HG02885 (cell line): Measurements from ENCODE around the gene CSGALNACT2.
"Not testable (repeated sequence)": the region's sequence is repeated elsewhere in the genome, so short reads cannot be mapped to it uniquely, and the experiment has no call there.

Source experiments
- ATAC-seq: cut with Tn5 transposase; IDR thresholded peaks from one replicate; pipeline ENCODE4 v1.9.1; 2021; ENCODE audit warnings: mild to moderate bottlenecking; ENCODE audit not compliant: unreplicated experiment, poor library complexity

The CSGALNACT2 gene

GRCh38 chr10:43173120-43173519, 34.9 kb downstream of the CSGALNACT2 start:
- no peak for ATAC-seq

- no peak for ATAC-seq
Measured at GRCh38 chr10:43174969-43175368, 36.7 kb downstream of the CSGALNACT2 start.

DNA sequence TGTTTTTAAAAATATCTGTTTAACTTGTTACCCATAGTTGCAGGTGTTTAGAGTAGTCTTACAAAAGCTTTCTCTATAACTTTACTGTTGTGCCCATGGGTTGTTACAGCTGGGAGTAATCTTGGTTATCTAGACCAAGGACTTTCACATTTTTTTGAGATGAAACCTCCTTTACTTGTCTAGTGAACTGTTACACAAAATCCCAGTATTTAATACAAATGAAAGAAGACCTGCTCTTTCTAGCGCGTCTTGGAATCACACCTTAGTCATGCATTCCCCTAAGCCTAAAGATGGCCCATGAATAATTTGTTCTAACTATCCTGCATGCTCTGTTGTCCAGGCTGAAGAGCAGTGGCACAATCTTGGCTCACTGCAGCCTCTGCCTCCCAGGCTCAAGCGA, 38.0 kb downstream of the CSGALNACT2 start:
- ATAC-seq = no peak

DNA sequence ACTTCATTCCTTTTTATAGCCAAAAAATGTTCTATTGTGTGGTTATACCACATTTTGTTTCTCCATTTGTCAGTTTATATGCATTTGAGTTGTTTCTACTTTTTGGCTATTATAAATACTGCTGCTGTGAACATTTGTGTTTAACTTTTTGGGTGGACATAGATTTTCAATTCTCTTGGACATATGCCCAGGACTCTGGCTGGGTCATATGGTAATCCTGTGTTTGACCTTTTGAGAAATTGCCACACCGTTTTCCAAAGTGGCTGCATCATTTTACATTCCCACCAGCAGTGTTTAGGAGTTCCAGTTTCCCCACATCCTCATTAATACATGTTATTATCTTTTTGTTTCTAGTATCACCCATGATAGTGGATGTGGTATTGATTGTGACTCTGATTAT, 39.4 kb downstream of the CSGALNACT2 start:
- ATAC-seq = no peak

DNA sequence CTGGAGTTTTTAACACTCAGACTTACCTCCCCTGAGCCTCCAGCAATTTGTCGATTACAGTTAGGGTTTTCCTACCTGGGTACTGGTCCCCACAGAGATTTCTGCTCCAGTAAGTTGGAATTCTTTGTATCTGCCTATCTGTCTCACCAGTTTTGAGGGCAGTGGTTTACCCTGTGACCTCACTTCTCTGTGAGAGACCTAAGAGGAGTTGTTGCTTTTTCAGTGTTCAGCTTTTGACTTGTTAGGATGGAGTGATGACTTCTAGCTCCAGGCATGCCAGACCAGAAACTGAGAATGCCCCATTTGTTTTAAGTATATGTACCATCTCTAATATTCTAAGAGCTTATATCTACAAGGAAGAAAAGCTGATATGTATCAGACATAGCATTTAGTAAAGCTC, 42.9 kb downstream of the CSGALNACT2 start:
- no peak for ATAC-seq

GRCh38 chr10:43183764-43184163, 45.5 kb downstream of the CSGALNACT2 start:
- ATAC-seq = not testable (repeated sequence)

DNA sequence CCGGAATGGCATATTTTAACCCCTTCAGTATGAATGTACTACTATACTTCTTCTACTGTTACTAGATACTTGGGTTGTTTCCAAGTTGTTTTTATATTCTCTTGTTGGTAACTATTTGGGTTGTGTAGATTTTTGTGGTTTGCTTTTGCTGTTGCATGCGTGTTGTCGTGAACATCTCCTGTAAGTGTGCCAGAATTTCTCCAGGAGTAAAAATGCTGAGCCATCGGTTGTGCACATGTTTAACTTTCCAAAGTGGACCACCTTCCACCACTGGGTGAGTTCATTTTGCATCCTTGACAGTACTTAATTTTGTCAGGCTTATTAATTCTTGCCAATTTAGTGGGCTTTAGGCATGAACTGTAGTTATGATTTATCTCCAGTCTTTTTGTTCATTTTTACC, 47.9 kb downstream of the CSGALNACT2 start:
- ATAC-seq = no peak

DNA sequence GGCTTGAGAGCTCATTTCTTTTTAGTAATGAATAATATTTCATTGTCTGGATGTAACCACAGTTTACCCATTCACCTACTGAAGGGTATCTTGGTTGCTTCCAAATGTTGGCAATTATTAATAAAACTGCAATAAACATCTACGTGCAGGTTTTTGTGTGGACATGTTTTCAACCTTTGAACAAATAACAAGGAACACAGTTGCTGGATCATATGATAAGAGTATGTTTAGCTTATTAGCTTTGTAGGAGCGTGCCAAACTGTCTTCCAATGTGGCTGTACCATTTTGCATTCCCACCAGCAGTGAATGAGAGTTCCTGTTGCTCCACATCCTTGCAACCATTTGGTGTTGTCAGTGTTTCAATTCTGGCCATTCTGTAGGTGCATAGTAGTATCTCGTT, 49.0 kb downstream of the CSGALNACT2 start:
- no peak for ATAC-seq

GRCh38 chr10:43188702-43189101, 50.5 kb downstream of the CSGALNACT2 start:
- ATAC-seq = no peak

GRCh38 chr10:43190289-43190688, 52.0 kb downstream of the CSGALNACT2 start:
- no peak for ATAC-seq

- ATAC-seq = no peak
Measured at GRCh38 chr10:43190775-43191174, 52.5 kb downstream of the CSGALNACT2 start.

GRCh38 chr10:43192884-43193283, 54.6 kb downstream of the CSGALNACT2 start:
- ATAC-seq = no peak

GRCh38 chr10:43193496-43194080, 55.3 kb downstream of the CSGALNACT2 start:
- no peak for ATAC-seq

GRCh38 chr10:43194266-43194665, 56.0 kb downstream of the CSGALNACT2 start:
- no peak for ATAC-seq

DNA sequence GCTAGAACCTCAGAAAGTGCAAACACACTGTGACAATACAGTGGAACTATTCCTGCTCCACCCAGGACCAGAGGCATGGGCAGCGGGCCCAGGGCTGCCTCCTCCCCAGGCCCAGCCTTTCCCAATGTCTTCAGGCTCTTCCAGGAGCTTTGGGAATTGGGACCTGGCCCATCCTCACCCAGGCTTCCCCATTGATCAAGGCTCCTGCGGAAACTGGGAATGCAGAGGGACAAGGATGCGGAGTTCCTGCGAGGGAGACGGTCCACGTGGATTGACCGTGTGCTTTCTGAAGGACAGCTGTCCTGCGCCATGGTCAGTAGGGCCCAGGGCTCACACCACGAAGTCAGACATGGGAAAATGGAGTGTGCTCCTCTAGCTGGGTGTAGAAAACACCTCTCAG, 56.6 kb downstream of the CSGALNACT2 start:
- ATAC-seq = no peak

DNA sequence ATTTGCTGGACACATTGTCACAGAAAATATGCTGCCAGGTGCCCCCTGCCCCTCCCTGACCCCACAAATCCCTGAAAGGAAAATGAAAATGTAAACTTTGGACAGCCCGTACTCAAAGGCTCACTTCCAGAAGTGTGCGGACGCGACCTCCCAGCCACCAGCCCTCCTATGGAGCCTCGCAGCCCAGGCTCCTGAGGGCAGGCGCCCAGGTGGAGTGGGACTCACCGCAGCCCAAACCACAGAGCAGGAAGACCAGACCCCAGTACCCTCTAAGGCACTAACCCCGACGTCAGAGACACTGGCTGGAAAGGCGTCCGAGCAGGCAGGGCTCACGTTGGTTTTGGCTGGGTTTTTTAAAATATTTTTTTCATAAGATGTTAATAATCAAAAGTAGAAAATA, 57.3 kb downstream of the CSGALNACT2 start:
- ATAC-seq = no peak

GRCh38 chr10:43196131-43196980, 58.1 kb downstream of the CSGALNACT2 start:
- ATAC-seq = no peak

DNA sequence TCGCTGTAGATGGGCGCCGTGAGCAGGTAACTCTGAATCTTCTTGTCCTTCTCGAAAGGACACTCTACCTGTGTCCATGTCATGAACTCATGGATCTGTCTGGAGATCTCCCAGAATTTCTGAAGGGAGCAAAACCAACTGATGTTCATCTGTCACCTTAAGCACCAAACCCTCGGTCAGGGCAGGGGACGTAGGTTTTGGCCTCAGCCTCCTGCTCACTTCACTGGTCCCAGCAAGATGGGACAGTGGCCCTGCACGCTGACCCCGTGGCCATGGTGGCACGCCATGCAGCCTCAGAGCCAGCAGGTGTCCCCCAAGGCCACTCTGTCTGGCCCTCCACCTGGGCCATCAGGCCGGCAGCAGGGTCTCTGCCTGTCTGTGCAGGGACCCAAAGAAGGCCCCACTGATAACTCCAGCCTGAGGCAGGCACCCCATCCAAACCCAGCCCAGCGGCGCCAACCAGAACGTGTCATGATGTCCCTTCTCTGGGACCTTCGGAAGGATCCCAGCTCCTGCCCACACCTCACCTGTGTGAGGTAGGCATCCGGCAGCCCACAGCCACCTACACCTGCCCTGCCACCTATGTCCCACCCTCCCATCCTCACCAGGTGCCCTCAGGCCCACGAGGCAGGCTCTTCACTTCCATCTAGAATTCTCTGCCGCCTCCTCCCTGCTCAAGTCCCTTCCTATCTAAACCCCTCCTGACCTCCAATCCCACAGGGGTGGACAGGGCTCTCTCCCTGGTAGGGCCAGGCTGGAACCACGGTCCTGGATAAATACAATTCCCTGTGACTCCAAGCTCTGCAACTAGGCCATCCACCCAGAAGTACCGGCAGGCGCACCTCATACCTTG, 59.0 kb downstream of the CSGALNACT2 start:
- ATAC-seq = no peak

GRCh38 chr10:43197834-43198681, 59.8 kb downstream of the CSGALNACT2 start:
- no peak for ATAC-seq

DNA sequence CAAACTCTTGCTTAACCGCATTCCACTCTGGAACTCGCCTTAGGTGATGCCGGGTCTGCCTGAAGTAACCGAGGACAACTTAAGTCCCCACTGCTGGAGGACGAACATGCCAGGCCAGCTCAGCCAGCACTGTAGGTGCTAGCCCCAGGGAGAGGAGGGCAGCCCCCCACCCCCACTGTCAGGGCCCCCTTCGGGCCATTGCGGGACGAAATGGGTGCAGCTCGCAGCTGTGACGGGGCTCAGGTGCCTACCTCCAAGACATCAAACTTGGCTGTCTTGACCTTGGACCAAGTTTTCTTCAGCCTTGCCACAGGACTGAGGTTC, 60.4 kb downstream of the CSGALNACT2 start:
- ATAC-seq = no peak
